GM18498 (cell line): ENCODE measurements around the gene TPM1.

Experiments used
- ATAC-seq: cut with Tn5 transposase; IDR thresholded peaks from one replicate; pipeline ENCODE4 v1.9.1; 2021; ENCODE audit warnings: mild to moderate bottlenecking, moderate library complexity; ENCODE audit not compliant: unreplicated experiment

TPM1 gene

GRCh38 chr15:63073497-63074172, 31.1 kb downstream of the TPM1 start:
- no peak for ATAC-seq

- no peak for ATAC-seq
Observed at GRCh38 chr15:63075015-63075983, 32.8 kb downstream of the TPM1 start.

- no peak for ATAC-seq
Observed at GRCh38 chr15:63075984-63076713, 33.6 kb downstream of the TPM1 start.

GRCh38 chr15:63076714-63077046, 34.1 kb downstream of the TPM1 start:
- ATAC-seq = no peak

- no peak for ATAC-seq
Observed at GRCh38 chr15:63077952-63078351, 35.4 kb downstream of the TPM1 start.

- no peak for ATAC-seq
Observed at GRCh38 chr15:63079947-63080626, 37.5 kb downstream of the TPM1 start.

GRCh38 chr15:63080634-63081250, 38.2 kb downstream of the TPM1 start:
- no peak for ATAC-seq

GRCh38 chr15:63082366-63082765, 39.8 kb downstream of the TPM1 start:
- no peak for ATAC-seq

- no peak for ATAC-seq
Observed at GRCh38 chr15:63083044-63083443, 40.5 kb downstream of the TPM1 start.

GRCh38 chr15:63083541-63083940, 41.0 kb downstream of the TPM1 start:
- no peak for ATAC-seq

GRCh38 chr15:63084806-63085205, 42.3 kb downstream of the TPM1 start:
- ATAC-seq = no peak

GRCh38 chr15:63085289-63085688, 42.7 kb downstream of the TPM1 start:
- ATAC-seq = no peak

- ATAC-seq = no peak
Observed at GRCh38 chr15:63086271-63086670, 43.7 kb downstream of the TPM1 start.

GRCh38 chr15:63086947-63087346, 44.4 kb downstream of the TPM1 start:
- ATAC-seq = no peak

- ATAC-seq = no peak
Observed at GRCh38 chr15:63088533-63089245, 46.1 kb downstream of the TPM1 start.

- no peak for ATAC-seq
Observed at GRCh38 chr15:63089260-63090043, 46.9 kb downstream of the TPM1 start.

GRCh38 chr15:63090472-63090871, 47.9 kb downstream of the TPM1 start:
- ATAC-seq = no peak

- no peak for ATAC-seq
Observed at GRCh38 chr15:63090887-63091286, 48.3 kb downstream of the TPM1 start.
